Suprapubic skin (tissue), 3 donors: Measurements from ENCODE around the gene REG3A.

Source experiments
- POLR2A ChIP-seq, 2 donors: fragments of 450-650 bp; IDR thresholded peaks; one replicate each; pipeline ENCODE4 v1.6.1; 2017; ENCODE audit warnings: antibody characterized with exemption in 2 of 2, mild to moderate bottlenecking in 2 of 2, moderate library complexity in 2 of 2
- TF ChIP-seq, protein P1 (sequence below), 2 donors: fragments of 200-600 bp in 1 of 2; fragments of 450-650 bp in 1 of 2; sonication (generic) in 1 of 2; IDR thresholded peaks; one replicate each; pipeline ENCODE4 v1.5.1; 2016 to 2019; ENCODE audit warnings: antibody characterized with exemption in 2 of 2, mild to moderate bottlenecking in 1 of 2, moderate library complexity in 1 of 2

DNA sequence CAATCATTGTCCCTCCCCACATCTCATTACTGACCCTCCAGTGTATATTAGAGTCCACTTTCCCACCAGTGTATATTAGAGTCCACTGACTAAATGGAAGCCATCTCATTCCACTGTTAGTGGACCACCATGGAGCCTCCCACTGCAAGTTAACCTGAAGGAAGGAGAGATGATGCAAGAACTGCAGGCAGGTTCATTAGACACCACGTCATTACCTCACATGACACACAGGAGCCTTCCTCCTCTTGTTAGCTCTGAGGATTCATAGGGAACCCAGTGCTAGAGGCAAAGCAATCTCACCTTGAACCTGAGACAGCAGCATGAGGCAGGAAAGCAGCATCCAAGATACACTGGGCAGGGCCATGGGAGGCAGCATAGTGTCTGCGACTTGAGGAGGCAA, 523 bp downstream of the REG3A start:
- TF ChIP-seq, protein P1, sequence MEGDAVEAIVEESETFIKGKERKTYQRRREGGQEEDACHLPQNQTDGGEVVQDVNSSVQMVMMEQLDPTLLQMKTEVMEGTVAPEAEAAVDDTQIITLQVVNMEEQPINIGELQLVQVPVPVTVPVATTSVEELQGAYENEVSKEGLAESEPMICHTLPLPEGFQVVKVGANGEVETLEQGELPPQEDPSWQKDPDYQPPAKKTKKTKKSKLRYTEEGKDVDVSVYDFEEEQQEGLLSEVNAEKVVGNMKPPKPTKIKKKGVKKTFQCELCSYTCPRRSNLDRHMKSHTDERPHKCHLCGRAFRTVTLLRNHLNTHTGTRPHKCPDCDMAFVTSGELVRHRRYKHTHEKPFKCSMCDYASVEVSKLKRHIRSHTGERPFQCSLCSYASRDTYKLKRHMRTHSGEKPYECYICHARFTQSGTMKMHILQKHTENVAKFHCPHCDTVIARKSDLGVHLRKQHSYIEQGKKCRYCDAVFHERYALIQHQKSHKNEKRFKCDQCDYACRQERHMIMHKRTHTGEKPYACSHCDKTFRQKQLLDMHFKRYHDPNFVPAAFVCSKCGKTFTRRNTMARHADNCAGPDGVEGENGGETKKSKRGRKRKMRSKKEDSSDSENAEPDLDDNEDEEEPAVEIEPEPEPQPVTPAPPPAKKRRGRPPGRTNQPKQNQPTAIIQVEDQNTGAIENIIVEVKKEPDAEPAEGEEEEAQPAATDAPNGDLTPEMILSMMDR (IDR thresholded peaks at IDR 0.05), result no peak
- TF ChIP-seq POLR2A (IDR thresholded peaks at IDR 0.05), result no peak
